Measurements from ENCODE around the gene PRDM15.

Gene PRDM15

GRCh38 chr21:41780337-41781049, 98.7 kb downstream of the PRDM15 start:
- no peak for DNase-seq (ENCODE audit: low read depth, low spot score)

DNA sequence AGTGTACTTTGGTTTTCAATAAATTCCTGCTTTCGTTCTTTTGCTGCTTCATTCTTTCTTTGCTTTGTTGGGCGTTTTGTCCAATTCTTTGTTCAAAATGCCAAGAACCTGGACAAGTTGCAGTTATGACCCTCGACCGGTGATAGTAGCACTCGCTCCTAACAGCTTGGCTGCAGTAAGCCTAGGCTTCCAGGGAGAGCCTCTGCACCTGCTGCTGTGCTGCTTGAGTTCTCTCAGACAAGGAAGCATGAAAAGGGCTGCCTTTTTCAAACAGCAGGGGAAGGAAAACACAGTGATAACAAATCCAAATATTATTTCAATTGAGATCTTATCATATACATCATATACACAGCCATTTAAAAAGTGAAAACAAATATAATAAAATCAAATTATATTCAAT, 99.5 kb downstream of the PRDM15 start:
- no peak for DNase-seq (ENCODE audit: low read depth, low spot score)

- no peak for DNase-seq (ENCODE audit: low read depth, low spot score)
Measured at GRCh38 chr21:41778930-41779600, 100.1 kb downstream of the PRDM15 start.

- DNase-seq (ENCODE audit: low read depth, low spot score) = peak; percentile 72
Measured at GRCh38 chr21:41777951-41778815, 101.0 kb downstream of the PRDM15 start.

DNA sequence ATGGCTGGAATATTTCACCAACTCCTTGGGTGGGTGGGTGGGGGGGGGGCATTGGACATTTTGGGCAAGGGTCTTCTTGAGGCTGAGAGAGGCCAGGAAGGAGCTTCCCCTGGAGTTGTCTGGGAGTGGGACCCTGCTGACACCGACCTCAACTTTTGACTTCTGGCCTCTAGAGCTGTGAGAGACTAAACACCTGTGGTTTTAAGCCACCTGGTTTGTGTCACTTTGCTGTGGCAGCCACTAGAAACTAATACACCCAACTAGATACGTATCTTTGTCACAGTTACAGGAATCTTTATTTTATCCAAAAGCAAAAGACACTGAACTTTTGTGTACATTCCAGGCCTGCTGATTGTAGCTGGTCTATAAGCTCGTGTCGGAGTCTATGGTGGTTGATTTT, 102.4 kb downstream of the PRDM15 start:
- no peak for DNase-seq (ENCODE audit: low read depth, low spot score)

GRCh38 chr21:41775149-41775472, 104.0 kb downstream of the PRDM15 start:
- DNase-seq (ENCODE audit: low read depth, low spot score) = no peak

DNA sequence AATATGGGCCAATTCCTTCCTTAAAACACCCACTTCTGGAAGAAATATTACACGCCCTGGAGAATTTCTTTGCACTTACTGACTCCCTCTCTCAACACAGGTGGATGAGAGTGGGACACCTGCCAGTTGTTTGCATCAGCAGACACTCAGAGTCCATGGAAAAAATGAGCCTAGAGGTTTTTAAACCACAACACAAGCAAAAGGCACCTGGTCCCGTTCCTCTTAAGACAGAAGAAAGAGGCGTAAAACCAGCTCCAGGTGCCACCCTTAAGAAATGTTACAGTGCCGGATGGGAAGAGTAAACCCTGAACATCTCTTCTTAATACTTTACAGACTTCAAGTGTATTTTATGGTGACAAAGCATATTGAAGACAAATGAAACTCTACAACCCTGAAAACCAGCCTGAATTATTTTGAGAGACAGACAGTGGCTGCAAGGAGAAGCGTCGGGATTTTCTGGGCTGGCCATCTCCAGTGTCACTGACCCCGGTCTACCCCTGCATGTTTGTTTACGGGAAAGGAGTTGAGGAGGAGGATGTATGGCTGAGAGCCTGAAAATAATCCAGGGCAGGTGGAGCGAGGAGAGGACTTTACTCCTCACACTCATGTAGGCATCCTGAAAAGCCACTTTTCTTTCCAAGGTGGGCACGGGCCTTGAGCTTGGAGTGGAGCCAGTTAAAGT, 104.5 kb downstream of the PRDM15 start:
- no peak for DNase-seq (ENCODE audit: low read depth, low spot score)

GRCh38 chr21:41772351-41773080, 106.6 kb downstream of the PRDM15 start:
- DNase-seq (ENCODE audit: low read depth, low spot score) = no peak

GRCh38 chr21:41771625-41771945, 107.6 kb downstream of the PRDM15 start:
- no peak for DNase-seq (ENCODE audit: low read depth, low spot score)

DNA sequence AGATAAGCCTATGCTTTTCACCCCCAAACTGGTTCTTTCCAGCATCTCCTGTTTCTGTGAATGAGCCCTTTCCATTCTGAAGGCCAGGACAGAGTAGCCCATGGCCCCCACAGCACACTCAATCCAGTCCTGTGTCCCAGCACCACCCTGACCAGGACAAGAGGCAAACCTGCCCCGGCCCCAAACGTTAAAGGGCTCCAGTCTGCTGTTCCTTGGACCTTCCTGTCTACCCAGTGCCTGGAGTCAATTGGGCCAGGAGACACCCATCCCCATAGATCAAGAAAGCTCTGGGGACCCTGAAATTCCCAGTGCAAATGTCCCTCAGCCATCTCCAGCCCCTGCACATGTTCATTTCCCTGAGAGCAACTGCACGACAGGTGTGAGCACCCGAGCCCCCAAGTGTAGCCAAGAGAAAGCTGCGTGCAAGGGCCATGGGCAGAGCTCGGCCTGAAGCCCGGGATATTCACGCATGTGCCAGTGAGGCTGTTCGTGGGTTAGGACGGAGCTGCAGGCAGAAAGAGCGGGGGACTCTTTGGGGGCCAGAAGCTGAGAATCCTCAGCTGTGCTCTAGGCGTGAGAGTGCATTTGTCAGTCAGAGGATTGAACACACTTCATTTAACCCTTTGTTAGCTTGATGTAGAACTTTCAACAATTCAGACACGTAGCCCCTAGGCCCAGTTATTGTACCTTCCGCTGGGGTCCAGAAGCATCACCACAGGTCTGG, 108.1 kb downstream of the PRDM15 start:
- DNase-seq (ENCODE audit: low read depth, low spot score) = no peak

DNA sequence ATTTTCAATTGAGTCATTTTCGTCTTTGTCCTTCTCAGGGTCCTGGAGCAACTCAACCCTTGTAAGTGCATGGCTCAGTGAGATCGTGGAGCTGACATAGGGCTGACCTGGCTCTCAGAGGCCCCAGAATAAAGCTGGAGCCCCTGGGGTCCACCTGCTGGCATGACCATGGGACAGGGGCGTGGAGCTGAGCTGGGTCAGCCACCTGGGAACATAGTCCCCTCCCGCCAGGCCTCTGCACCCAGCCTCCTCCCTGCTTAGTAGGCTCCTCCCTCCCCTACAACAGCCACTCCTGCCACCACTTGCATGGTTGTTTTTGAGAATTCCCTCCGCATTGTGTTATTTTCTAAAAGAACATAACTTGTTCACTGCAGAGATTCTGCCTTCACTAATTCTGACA, 109.2 kb downstream of the PRDM15 start:
- DNase-seq (ENCODE audit: low read depth, low spot score) = no peak

- DNase-seq (ENCODE audit: low read depth, low spot score) = no peak
Measured at GRCh38 chr21:41769521-41769920, 109.6 kb downstream of the PRDM15 start.

DNA sequence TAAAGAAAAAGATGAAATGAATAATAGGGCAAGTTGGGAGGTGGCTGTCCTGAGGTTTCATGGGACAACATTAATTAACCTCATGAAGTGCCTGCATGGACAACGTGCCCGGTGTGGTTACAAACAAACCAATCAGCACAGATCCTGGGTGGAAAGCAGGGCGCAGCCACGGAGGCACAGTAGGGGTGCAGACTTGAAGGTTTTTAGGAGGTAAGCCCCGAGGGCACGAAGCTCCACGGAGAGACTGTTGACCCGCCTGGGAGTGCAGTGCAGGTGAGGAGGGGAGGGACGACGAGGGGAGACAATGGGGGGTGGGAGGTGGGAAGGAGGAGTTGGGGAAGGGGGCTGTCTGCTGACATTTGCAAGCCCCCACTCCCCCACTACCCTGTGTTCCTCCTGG, 110.0 kb downstream of the PRDM15 start:
- DNase-seq (ENCODE audit: low read depth, low spot score) = no peak

DNA sequence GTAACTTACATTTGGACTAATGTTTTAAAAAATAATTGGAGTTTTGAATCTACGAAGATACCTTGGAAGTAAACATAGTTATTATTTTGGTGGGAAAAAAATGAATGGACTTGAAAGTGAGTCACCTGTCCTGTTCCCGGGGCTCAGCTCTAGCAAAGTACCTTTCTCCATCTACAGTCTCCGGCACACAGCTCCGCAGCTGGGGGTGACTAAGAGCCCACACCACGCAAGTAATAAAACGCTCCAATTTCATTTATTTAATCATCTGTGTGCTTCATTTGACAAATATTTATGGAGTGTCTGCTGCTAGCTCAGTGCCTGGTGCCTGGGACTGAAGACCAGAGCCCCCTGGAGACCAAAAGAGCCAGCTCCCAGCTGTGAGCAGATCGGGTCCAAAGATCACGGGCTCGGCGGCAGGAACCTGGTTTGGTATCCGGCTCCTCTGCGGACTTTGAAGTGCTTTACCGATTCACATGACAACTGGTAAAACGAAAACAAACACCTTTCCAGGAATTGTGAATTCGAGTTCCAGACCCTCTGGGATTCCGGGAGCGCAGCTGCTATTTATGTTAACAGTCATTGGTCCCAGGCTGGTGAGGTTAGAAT, 110.6 kb downstream of the PRDM15 start:
- no peak for DNase-seq (ENCODE audit: low read depth, low spot score)

DNA sequence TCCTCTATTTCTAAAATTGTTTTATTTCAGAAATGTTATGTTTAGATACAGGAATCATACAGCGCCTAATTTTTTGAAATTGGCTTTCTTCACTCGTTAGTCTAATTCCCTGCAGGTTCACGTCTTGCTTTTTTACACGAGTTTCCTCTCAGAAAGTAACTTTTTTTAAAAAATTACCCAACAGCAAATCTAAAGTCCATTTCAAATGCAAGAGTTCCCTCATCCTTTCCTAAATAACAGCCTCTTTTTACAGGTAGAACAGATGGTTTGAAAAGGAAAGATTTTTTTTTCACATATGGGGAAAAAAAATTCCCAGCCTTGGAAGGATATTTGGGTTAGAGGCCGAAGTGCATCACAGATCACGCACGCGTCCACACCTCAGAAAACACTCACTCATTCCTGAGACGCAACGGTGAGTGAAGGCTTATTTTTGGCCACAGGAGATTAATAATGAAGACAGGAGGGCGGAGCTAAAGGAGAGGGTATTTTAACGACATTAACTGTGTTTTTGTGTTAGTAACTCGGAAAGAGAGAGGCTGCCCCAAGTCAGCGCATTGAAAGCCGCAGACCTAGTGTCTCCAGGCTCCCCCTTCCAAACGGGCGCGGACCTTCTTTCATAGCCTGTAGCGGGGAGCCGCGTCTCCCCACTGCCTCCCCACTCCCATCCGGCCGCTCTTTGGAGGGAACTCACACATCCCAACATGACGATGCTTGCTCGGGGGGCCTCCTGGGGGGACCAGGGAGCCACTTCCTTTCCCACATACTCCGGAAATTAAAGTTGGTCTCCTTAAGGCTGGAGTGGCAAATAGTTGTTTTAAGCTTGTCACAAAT, 111.3 kb downstream of the PRDM15 start:
- no peak for DNase-seq (ENCODE audit: low read depth, low spot score)

GRCh38 chr21:41766883-41767605, 112.1 kb downstream of the PRDM15 start, which contains the start of gene RIPK4:
Gene RIPK4 (minus strand): TSS chr21:41767052. CDS start chr21:41767041, 11 bp downstream.
- DNase-seq (ENCODE audit: low read depth, low spot score) = no peak

DNA sequence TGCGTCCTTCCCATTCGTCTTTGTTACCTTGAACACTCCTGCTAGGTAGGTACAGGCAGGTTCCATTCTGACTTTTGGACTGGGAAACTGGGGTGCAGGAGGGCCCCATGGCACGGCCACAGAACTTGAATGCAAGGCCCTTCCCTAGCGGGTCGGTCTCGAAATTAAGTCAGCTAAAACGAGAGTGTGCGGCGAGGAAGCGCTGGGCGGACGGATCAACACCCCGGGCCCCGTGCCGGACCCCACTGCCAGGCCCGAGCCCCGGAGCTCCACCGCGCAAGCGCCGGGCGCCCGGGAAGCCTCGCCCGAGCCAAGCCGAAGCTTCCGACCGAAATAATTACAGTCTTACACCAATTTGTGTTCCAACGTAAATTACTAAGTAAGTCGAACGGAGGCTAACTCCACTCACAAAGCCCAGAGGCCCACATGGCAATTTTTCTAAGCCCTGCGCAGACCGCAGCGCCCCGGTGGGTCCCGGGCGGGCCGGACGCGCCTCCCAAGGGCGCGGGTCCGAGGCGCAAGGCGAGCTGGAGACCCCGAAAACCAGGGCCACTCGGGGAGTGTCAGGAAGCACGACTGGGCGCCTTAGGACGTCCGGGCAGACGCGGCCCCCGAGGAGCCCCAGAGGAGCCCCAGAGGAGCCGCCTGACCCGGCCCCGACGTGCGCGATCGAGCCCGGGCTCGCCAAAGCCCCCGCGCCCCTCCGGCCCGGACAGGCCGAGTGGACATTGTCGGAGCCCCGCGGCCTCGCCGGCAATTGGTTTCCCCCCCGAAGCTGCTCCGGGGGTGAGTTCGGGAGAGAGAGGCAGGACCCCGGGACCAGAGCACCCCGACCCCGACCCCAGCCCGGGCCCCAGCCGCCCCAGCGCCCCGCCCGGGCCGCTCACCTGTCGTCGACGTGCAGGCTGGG, 112.9 kb downstream of the PRDM15 start:
- no peak for DNase-seq (ENCODE audit: low read depth, low spot score)

DNA sequence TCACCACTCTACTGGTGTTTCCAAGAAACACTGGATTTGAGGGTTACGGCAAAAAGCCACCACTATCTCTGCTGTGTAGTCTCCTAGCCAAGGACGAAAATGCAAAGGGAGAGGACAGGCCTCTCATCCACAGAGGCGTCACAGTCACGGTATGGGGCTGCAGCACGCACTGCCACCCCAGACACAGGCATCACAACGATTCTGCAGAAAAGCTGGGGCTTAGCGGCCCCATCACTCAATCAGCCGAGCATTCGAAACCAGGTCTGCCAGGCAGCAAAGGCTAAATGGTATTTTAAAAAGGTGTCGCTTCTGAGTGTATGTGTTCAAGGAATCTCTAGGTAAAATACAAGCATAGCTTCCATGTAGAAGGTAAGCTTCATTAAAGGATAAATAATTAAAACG, 113.7 kb downstream of the PRDM15 start:
- DNase-seq (ENCODE audit: low read depth, low spot score) = no peak

All from iPS DF 19.7 (cell line).